ENCODE data around the gene TARBP2. TPM values are rescaled to one million over a fixed set of nuclear protein-coding genes. Genes with fewer than 3 reads are reported as not detected.
A peak's percentile ranks its signal among the peaks of the same experiment; 100 is the strongest.

The TARBP2 gene
- total RNA-seq, 4 donors from 2014 or later = 12.1 to 19.6 (median 17.4) TPM

- Histone ChIP-seq H3K9me3 (no peaks in the 10 kb centered on the region), H3K36me3 (peaks cover 0 to 98% of the 10 kb centered on the region in 2 donors), H3K27ac (peak overlapping the region in 3 of 4 donors; percentile 5 to 57 (median 18)), H3K4me3 (no peak overlapping the region), H3K4me1 (peaks cover 0 to 33% (median 0%) of the 10 kb centered on the region in 3 donors), H3K27me3 (no peaks in the 10 kb centered on the region)
- TF ChIP-seq POLR2AphosphoS5 (IDR thresholded peaks at IDR 0.05) (no peak), POLR2A (IDR thresholded peaks at IDR 0.05) (no peak), CTCF (IDR thresholded peaks at IDR 0.05) (no peak), EP300 (IDR thresholded peaks at IDR 0.05) (no peak)
- no peak for ATAC-seq
- 57 to 69% methylated on average over 3 to 7 of the region's 9 CpGs for WGBS, 2 donors (ENCODE audit: low coverage in 1 of 2)
Measured at GRCh38 chr12:53483225-53483978, 17.7 kb upstream of the TARBP2 start.

GRCh38 chr12:53483979-53484377 lies 17.1 kb upstream of the TARBP2 start:
- no peaks in the 10 kb centered on the region for H3K27me3 ChIP-seq
- H3K9me3 ChIP-seq = no peaks in the 10 kb centered on the region
- no peak overlapping the region for H3K4me3 ChIP-seq
- peaks cover 0 to 27% (median 0%) of the 10 kb centered on the region in 3 donors for H3K4me1 ChIP-seq
- H3K36me3 ChIP-seq = peaks cover 0 to 94% of the 10 kb centered on the region in 2 donors
- H3K27ac ChIP-seq = no peak overlapping the region
- no peak for TF ChIP-seq POLR2A (IDR thresholded peaks at IDR 0.05)
- TF ChIP-seq POLR2AphosphoS5 (IDR thresholded peaks at IDR 0.05) = peak; percentile 3
- WGBS, 2 donors (ENCODE audit: low coverage in 1 of 2) = 76 to 90% methylated on average over 2 to 3 of the region's 4 CpGs
- no peak for ATAC-seq

- Histone ChIP-seq H3K4me3 (no peak overlapping the region), H3K9me3 (no peaks in the 10 kb centered on the region), H3K27me3 (no peaks in the 10 kb centered on the region), H3K4me1 (peaks cover 0 to 23% (median 0%) of the 10 kb centered on the region in 3 donors), H3K36me3 (peaks cover 0 to 84% of the 10 kb centered on the region in 2 donors), H3K27ac (no peak overlapping the region)
- 67 to 81% methylated on average over 6 to 8 of the region's 10 CpGs for WGBS, 2 donors (ENCODE audit: low coverage in 1 of 2)
- no peak for TF ChIP-seq POLR2AphosphoS5 (IDR thresholded peaks at IDR 0.05)
- no peak for ATAC-seq
Measured at GRCh38 chr12:53484686-53485575, 16.2 kb upstream of the TARBP2 start.

- ATAC-seq = no peak
- Histone ChIP-seq H3K4me1 (peaks cover 0 to 15% (median 0%) of the 10 kb centered on the region in 3 donors), H3K4me3 (no peak overlapping the region), H3K9me3 (no peaks in the 10 kb centered on the region), H3K27me3 (no peaks in the 10 kb centered on the region), H3K36me3 (peaks cover 0 to 72% of the 10 kb centered on the region in 2 donors), H3K27ac (no peak overlapping the region)
- WGBS, 2 donors (ENCODE audit: low coverage in 1 of 2) = 87 to 90% methylated on average over 2 to 3 of the region's 10 CpGs
- TF ChIP-seq EP300 (IDR thresholded peaks at IDR 0.05) (no peak), POLR2A (IDR thresholded peaks at IDR 0.05) (no peak), CTCF (IDR thresholded peaks at IDR 0.05) (no peak), POLR2AphosphoS5 (IDR thresholded peaks at IDR 0.05) (no peak)
Measured at GRCh38 chr12:53485955-53486735, 14.9 kb upstream of the TARBP2 start.

- H3K9me3 ChIP-seq = no peaks in the 10 kb centered on the region
- no peak overlapping the region for H3K4me3 ChIP-seq
- TF ChIP-seq POLR2AphosphoS5 (IDR thresholded peaks at IDR 0.05) (no peak), EP300 (IDR thresholded peaks at IDR 0.05) (no peak), CTCF (IDR thresholded peaks at IDR 0.05) (no peak), POLR2A (IDR thresholded peaks at IDR 0.05) (no peak)
- peaks cover 0 to 14% (median 0%) of the 10 kb centered on the region in 3 donors for H3K4me1 ChIP-seq
- ATAC-seq = no peak
- H3K36me3 ChIP-seq = peaks cover 0 to 64% of the 10 kb centered on the region in 2 donors
- no peaks in the 10 kb centered on the region for H3K27me3 ChIP-seq
- no peak overlapping the region for H3K27ac ChIP-seq
- WGBS, 2 donors (ENCODE audit: low coverage in 1 of 2) = 33 to 75% methylated on average over 1 to 6 of the region's 17 CpGs
Measured at GRCh38 chr12:53486736-53487487, 14.2 kb upstream of the TARBP2 start.

Measured in gastroesophageal sphincter (tissue), 4 donors.